Endometrium (tissue), 2 donors: ENCODE data around the gene PCDHB4.
"Not testable (repeated sequence)": the region's sequence is repeated elsewhere in the genome, so short reads cannot be mapped to it uniquely, and the experiment has no call there.

Experiments
- FAIRE-seq: peaks from 2 replicates; lab custom pipeline; 2012; peaks lifted over from hg19 to GRCh38; lab: Jason Lieb, UNC
- donor health status: control.
- donor health status: control.

PCDHB4 gene

DNA sequence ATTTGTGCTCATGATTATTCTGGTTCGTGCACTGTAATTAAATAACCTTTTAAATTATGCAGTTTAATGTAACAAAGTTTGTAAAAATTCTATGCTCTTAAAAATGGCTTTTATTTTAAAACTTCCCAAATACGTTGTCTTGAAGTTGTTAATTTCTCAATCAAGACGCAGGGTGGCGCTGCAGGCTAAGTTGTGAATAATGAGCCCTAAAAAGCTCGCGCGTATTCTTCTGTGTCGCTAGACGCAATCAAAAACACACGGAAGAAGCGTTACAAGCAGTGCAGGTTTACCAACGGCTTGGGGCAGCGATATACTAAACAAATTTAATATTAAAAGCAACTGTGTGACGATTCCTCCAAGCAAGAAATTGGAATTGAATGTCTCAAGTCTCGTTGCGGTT lies at the start of gene PCDHB4:
Gene PCDHB4, plus strand, starts transcription at position 256 of the 400 bp plus-strand sequence. CDS start 181 bp downstream, outside the sequence.
- no peak for FAIRE-seq

DNA sequence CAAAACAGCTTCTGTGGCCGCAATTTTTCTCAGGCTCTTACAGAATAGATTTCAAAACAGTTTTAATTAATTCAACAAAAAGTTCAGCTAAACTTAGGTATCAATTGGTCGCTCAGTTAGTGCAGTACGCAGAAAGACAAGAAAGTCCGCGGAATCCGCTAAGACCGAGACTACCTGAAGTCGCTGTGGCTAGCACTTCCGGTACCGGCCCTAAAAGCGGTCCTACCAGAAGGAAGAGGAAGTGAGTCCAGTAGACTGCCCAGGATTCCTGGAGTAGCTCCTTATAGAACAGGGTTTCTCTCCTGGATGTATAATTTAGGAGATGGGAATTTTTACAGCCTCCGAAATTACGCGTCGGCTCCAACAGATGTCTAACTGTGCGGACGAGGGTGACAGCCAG lies 43.8 kb upstream of the PCDHB4 start:
- no peak for FAIRE-seq

DNA sequence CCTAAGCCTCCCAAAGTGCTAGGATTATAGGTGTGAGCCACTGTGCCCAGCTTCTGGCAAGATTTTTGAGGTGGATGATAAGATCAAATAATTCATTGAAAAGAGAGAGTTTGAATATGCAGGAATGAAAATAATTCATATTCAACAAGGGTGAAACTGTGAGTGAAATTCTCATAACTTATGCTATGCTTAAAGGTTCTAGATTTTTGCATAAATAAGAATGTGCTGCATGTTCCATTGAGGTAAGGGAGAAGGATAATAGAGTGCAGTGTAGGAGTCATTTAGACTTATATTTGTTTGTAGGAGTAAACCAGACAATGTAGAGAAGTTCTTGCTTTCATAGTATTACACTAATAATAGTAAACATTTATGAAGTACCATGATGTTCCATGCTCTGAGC lies 39.4 kb upstream of the PCDHB4 start:
- FAIRE-seq, result no peak

GRCh38 chr5:141084487-141084989 lies 37.1 kb upstream of the PCDHB4 start:
- no peak for FAIRE-seq

GRCh38 chr5:141094481-141095262 lies 26.9 kb upstream of the PCDHB4 start, which contains the start of gene PCDHB2:
TSS of gene PCDHB2 (plus strand) at chr5:141094615. CDS start at chr5:141094791, 176 bp downstream.
- FAIRE-seq, result no peak

GRCh38 chr5:141095263-141095641 lies 26.4 kb upstream of the PCDHB4 start:
- FAIRE-seq, result no peak

DNA sequence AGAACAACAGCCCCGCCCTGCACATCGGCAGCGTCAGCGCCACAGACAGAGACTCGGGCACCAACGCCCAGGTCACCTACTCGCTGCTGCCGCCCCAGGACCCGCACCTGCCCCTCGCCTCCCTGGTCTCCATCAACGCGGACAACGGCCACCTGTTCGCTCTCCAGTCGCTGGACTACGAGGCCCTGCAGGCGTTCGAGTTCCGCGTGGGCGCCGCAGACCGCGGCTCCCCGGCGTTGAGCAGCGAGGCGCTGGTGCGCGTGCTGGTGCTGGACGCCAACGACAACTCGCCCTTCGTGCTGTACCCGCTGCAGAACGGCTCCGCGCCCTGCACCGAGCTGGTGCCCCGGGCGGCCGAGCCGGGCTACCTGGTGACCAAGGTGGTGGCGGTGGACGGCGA lies 25.4 kb upstream of the PCDHB4 start:
- FAIRE-seq, result not testable (repeated sequence)

GRCh38 chr5:141096586-141096985 lies 25.0 kb upstream of the PCDHB4 start:
- FAIRE-seq, result not testable (repeated sequence)

DNA sequence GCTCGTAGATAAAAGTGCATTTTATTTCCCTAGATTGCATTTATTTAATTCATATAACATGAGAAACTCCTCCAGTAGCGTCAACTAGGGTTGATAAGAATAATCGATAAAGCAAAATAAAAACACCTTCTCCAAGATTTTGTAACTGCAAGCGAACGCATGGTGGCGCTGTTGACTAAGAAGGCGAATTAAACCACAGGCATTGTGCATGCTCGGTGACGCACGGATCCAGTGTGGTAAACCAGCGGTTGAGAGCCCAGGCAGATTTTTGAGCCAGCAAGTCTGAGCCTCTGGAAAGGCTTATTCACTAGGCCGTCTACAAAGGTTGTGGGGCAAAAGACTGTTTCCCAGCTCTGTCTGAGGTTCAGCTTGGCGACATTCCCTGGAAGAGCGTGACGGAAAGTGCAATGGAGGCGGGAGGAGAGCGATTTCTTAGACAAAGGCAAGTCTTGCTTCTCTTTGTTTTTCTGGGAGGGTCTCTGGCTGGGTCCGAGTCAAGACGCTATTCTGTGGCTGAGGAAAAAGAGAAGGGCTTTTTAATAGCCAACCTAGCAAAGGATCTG lies 21.3 kb upstream of the PCDHB4 start, which contains the start of gene PCDHB3:
Gene PCDHB3, plus strand, starts transcription at position 231 of the 563 bp plus-strand sequence. Its CDS starts 177 bp downstream, at position 408.
- no peak for FAIRE-seq

DNA sequence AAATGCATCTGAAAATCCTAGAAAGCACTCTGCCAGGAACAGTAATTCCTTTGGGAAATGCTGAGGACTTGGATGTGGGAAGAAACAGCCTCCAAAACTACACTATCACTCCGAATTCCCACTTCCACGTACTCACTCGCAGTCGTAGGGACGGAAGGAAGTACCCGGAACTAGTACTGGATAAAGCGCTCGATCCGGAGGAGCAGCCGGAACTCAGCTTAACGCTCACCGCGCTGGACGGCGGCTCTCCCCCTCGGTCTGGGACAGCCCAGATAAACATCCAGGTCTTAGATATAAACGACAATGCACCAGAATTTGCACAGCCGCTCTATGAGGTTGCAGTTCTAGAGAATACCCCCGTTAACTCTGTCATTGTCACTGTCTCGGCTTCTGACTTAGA lies 20.6 kb upstream of the PCDHB4 start:
- FAIRE-seq, result no peak

DNA sequence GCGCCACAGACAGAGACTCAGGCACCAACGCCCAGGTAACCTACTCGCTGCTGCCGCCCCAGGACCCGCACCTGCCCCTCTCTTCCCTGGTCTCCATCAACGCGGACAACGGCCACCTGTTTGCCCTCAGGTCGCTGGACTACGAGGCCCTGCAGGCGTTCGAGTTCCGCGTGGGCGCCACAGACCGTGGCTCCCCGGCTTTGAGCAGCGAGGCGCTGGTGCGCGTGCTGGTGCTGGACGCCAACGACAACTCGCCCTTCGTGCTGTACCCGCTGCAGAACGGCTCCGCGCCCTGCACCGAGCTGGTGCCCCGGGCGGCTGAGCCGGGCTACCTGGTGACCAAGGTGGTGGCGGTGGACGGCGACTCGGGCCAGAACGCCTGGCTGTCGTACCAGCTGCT lies 19.5 kb upstream of the PCDHB4 start:
- not testable (repeated sequence) for FAIRE-seq

- FAIRE-seq, result not testable (repeated sequence)
These were observed 19.1 kb upstream of the PCDHB4 start for GRCh38 chr5:141102471-141102870.

GRCh38 chr5:141105350-141105749 lies 16.3 kb upstream of the PCDHB4 start:
- no peak for FAIRE-seq

DNA sequence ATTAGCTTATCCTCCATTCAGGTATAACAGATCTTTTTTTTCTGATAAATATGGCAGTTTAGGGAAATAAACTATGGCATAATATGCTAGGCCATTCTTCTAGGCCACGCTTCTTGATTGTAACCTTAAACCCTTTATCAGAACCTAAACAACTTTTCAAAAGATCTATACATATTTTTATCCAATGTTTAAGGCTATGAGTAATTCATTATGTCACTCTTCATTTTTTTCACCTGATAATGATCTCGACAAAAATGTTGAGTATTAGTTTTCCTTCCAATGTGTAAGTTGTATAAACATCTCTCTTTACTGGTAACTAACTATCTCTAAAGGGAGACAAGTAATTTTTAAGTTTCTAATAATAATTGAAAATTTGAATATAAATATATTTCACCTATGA lies 2.4 kb upstream of the PCDHB4 start:
- no peak for FAIRE-seq

DNA sequence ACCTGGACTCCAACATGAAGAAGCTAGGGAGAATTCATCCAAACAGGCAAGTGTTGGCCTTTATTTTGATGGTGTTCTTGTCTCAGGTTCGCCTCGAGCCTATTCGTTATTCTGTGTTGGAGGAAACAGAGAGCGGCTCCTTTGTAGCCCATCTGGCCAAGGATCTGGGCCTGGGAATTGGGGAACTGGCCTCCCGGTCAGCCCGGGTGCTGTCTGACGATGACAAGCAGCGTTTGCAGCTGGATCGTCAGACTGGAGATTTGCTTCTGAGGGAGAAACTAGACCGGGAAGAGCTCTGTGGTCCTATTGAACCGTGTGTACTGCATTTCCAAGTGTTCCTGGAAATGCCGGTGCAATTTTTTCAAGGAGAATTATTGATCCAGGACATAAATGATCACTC lies 367 bp downstream of the PCDHB4 start:
- FAIRE-seq, result no peak

DNA sequence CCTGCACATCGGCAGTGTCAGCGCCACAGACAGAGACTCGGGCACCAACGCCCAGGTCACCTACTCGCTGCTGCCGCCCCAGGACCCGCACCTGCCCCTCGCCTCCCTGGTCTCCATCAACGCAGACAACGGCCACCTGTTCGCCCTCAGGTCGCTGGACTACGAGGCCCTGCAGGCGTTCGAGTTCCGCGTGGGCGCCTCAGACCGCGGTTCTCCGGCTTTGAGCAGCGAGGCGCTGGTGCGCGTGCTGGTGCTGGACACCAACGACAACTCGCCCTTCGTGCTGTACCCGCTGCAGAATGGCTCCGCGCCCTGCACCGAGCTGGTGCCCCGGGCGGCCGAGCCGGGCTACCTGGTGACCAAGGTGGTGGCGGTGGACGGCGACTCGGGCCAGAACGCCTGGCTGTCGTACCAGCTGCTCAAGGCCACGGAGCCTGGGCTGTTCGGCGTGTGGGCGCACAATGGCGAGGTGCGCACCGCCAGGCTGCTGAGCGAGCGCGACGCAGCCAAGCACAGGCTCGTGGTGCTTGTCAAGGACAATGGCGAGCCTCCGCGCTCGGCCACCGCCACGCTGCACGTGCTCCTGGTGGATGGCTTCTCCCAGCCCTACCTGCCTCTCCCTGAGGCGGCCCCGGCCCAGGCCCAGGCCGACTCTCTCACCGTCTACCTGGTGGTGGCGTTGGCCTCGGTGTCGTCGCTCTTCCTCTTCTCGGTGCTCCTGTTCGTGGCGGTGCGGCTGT lies 1.9 kb downstream of the PCDHB4 start:
- not testable (repeated sequence) for FAIRE-seq

DNA sequence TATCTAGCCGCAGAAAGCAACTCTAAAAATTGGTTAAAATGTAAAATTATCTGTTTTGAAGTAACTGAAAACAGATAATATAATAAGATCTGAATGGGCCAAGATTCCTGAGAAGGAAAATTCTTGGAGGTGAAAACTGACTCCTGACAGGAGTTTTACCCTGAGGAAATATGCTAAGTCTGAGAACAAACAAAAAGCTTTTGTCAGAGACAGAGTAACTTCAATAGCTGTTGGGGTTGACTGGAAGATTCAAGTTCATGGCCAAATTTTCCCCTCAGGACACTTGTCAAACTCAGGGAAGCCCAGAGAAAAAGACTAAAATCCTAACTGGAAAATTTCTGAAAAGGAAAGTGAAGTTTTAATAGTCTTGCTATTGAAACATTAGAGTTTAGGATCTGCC lies 5.7 kb downstream of the PCDHB4 start:
- FAIRE-seq, result no peak

DNA sequence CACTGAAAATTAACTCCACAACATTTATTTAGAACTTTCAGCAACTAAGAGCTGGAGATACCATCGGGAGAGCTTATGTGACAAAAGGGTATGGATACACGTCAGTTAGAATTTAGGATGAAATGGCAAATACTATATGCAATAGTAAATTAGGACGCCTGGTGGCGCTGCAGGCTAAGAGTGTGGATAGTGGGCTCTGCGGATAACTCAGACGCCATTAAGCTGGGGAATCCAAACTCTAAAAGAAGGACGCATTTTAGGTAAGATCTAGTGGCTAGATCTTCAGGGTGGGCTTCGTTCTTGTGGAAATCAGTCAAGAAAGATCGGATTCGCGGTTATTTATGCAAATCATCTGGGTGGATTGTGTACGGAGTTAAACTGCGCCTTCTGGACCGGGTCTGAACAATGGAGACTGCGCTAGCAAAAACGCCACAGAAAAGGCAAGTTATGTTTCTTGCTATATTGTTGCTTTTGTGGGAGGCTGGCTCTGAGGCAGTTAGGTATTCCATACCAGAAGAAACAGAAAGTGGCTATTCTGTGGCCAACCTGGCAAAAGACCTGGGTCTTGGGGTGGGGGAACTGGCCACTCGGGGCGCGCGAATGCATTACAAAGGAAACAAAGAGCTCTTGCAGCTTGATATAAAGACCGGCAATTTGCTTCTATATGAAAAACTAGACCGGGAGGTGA lies 13.6 kb downstream of the PCDHB4 start, which contains the start of gene PCDHB5:
Gene PCDHB5, plus strand, starts transcription at position 177 of the 688 bp plus-strand sequence. Its CDS starts 229 bp downstream, at position 406.
- no peak for FAIRE-seq

DNA sequence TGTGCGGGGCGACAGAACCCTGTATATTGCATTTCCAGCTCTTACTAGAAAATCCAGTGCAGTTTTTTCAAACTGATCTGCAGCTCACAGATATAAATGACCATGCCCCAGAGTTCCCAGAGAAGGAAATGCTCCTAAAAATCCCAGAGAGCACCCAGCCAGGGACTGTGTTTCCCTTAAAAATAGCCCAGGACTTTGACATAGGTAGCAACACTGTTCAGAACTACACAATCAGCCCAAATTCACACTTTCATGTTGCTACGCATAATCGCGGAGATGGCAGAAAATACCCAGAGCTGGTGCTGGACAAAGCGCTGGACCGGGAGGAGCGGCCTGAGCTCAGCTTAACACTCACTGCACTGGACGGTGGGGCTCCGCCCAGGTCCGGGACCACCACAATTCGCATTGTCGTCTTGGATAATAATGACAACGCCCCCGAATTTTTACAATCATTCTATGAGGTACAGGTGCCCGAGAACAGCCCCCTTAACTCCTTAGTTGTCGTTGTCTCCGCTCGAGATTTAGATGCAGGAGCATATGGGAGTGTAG lies 14.2 kb downstream of the PCDHB4 start:
- FAIRE-seq, result no peak

- not testable (repeated sequence) for FAIRE-seq
These were observed 15.7 kb downstream of the PCDHB4 start for GRCh38 chr5:141137346-141137745.

DNA sequence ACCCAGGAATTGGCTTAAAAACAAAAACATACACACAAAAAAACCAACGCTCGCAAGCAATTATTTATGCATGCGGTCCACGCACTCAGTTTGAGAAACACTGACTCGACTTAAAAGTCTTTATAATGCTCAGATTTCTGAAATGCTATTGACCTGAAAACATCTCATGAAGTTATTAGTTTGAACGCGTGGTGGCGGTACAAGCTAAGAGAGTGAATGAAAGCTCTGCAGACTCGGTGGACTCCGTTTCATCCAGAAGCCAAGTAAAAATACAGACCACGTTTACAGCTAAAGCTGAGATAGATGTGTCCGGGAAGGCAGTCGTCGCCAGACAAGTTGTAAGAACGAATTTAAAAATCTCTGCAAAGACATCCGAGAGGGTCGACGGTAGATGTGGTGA lies 28.2 kb downstream of the PCDHB4 start, which contains the start of gene PCDHB6:
Gene PCDHB6, plus strand, starts transcription at position 246 of the 400 bp plus-strand sequence. CDS start 201 bp downstream, outside the sequence.
- no peak for FAIRE-seq
